Activated naive CD8-positive, alpha-beta T cell treated with anti-CD3 and anti-CD28 coated beads, Interleukin-2, amount 10 ng/mL, durations not matched to agents 7 days and 5 days (primary cell): ENCODE results near the gene GSTM1. TPM values are rescaled to one million over a fixed set of nuclear protein-coding genes. Genes with fewer than 3 reads are reported as not detected.
"Not testable (repeated sequence)": the region's sequence is repeated elsewhere in the genome, so short reads cannot be mapped to it uniquely, and the experiment has no call there.

Experiments
- ATAC-seq: fragments of 150-1000 bp; cut with Tn5 transposase; one replicate; pipeline ENCODE4 v1.10.0; 2021; ENCODE audit warnings: low read depth, moderate library complexity
- POLR2A ChIA-PET: fragments of 350-600 bp; sonication (Branson Sonifier 250); formaldehyde crosslinking; loops from one replicate; lab custom pipeline; 2021; ENCODE audit warnings: antibody characterized with exemption; lab: Charles Lee
- DNase-seq: peaks from one replicate; pipeline ENCODE4 v3.0.0; 2021
- H3K27ac Mint-ChIP-seq: one replicate; pipeline ENCODE4 v1.8.0; 2022; ENCODE audit warnings: mild to moderate bottlenecking, mixed read lengths
- H3K27me3 Mint-ChIP-seq: one replicate; pipeline ENCODE4 v1.8.0; 2022; ENCODE audit warnings: mild to moderate bottlenecking, moderate library complexity, mixed read lengths
- H3K36me3 Mint-ChIP-seq: one replicate; pipeline ENCODE4 v1.8.0; 2021; ENCODE audit warnings: mild to moderate bottlenecking, mixed read lengths
- H3K4me1 Mint-ChIP-seq: one replicate; pipeline ENCODE4 v1.8.0; 2021; ENCODE audit warnings: mixed read lengths
- H3K4me3 Mint-ChIP-seq: one replicate; pipeline ENCODE4 v1.8.0; 2022; ENCODE audit warnings: mild to moderate bottlenecking, moderate library complexity, mixed read lengths
- H3K9me3 Mint-ChIP-seq: one replicate; pipeline ENCODE4 v1.8.0; 2021; ENCODE audit warnings: mixed read lengths
- total RNA-seq, 2 experiments: library from RNA; stranded (reverse); gene quantifications; one replicate each; pipeline ENCODE4 v1.2.3, GENCODE V29; 2021

Gene GSTM1
- total RNA-seq, 2 experiments from 2014 or later = not detected

DNA sequence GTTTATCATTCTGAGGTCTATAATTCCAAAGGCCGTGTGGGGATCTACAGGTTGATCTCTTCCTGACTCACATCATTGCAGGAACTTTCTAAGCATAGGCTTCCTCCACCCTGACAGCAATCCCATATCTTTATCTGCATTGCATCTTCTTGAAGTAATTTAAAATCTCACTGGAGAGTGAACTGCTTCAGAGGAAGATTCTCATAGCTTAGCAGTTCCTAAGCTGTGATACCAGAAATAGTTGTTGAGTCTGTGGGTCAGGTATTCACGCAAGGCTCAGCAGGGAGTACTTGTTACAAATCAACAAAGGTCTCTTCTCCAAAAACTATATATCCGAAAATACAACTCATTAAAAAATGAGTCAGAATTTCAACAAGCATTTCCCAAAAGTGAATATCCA, 7.5 kb downstream of the GSTM1 start:
- H3K4me3 Mint-ChIP-seq, H3K9me3 Mint-ChIP-seq, H3K36me3 Mint-ChIP-seq, ATAC-seq, DNase-seq, POLR2A ChIA-PET, H3K4me1 Mint-ChIP-seq, H3K27me3 Mint-ChIP-seq, H3K27ac Mint-ChIP-seq: not testable (repeated sequence)

DNA sequence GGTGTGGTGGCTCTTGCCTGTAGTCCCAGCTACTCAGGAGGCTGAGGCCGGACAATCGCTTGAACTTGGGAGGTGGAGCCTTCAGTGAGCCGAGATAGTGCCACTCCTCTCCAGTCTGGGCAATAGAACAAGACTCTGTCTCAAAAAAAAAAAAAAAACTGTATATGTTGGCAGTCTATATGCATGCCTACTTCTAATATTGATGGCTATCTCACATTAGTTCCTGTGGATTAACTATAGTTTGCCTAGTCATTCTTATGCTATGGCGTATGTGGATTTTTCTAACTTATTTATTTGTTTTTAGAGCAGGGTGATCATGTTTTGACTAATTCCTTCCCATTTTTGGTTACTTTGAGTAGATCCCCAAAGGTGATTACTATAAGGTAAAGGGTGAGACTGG, 9.4 kb downstream of the GSTM1 start:
- no peak overlapping the region for H3K27ac Mint-ChIP-seq
- H3K27me3 Mint-ChIP-seq = no peaks in the 10 kb centered on the region
- POLR2A ChIA-PET = no interaction called here
- ATAC-seq (no peak), DNase-seq (no peak)
- no peak overlapping the region for H3K4me3 Mint-ChIP-seq
- H3K36me3 Mint-ChIP-seq = no peaks in the 10 kb centered on the region
- no peaks in the 10 kb centered on the region for H3K9me3 Mint-ChIP-seq
- no peaks in the 10 kb centered on the region for H3K4me1 Mint-ChIP-seq

DNA sequence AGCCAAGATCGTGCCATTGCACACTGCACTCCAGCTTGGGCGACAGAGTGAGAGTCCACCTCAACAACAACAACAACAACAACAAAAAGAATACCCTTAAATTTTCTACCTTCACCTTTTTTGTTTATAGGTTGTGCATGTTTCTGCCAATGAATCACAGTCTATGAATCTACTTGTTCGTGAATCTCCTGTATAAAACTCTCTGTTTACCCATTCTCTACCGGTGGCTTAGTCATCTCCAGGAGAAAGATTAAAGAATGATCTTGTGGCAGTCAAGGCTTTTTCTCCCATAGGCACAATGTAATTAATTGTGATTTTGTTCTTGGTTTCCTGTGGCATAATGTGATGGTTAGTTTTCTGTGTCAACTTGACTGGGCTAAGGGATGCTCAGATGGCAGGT, 10.2 kb downstream of the GSTM1 start:
- DNase-seq, ATAC-seq, H3K27ac Mint-ChIP-seq, POLR2A ChIA-PET, H3K4me3 Mint-ChIP-seq, H3K27me3 Mint-ChIP-seq, H3K4me1 Mint-ChIP-seq, H3K36me3 Mint-ChIP-seq, H3K9me3 Mint-ChIP-seq: not testable (repeated sequence)

DNA sequence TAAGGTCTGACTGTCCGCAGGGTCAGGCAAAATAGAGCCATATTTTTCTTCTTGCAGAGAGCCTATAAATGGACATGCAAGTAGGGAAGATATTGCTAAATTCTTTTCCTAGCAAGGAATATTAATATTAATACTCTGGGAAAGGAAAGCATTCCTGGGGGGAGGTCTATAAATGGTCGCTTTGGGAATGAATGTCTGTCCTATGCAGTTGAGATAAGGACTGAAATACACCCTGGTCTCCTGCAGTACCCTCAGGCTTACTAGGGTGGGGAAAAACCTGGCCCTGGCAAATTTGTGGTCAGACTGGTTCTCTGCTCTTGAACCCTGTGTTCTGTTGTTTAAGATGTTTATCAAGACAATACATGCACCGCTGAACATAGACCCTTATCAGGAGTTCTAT, 15.3 kb downstream of the GSTM1 start:
- H3K27ac Mint-ChIP-seq, H3K4me1 Mint-ChIP-seq, H3K9me3 Mint-ChIP-seq, H3K4me3 Mint-ChIP-seq, POLR2A ChIA-PET, DNase-seq, ATAC-seq, H3K27me3 Mint-ChIP-seq, H3K36me3 Mint-ChIP-seq: not testable (repeated sequence)

DNA sequence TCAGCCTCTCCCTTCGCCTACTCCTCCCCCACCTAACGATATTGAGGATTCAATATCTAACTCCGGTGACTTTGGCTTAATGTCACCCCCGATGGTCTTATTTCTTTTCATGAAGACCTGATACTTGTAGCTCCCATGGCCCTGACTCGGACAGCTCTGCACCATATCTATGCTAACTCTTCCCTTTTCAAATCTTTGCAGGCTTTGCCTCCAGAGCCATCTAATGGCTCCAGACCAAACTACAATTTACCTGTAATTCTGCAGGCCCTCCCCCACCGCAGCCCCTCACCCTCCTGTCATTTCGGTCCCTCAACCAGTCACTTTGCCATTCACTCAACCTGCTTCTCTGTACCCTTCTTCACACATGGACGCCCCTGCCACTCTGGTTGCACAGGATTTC, 16.6 kb downstream of the GSTM1 start:
- Mint-ChIP-seq H3K9me3 (peaks cover 12% of the 10 kb centered on the region), H3K27ac (no peak overlapping the region), H3K27me3 (no peaks in the 10 kb centered on the region), H3K4me1 (no peaks in the 10 kb centered on the region), H3K4me3 (no peak overlapping the region), H3K36me3 (no peaks in the 10 kb centered on the region)
- POLR2A ChIA-PET = no interaction called here
- DNase-seq (no peak), ATAC-seq (no peak)

DNA sequence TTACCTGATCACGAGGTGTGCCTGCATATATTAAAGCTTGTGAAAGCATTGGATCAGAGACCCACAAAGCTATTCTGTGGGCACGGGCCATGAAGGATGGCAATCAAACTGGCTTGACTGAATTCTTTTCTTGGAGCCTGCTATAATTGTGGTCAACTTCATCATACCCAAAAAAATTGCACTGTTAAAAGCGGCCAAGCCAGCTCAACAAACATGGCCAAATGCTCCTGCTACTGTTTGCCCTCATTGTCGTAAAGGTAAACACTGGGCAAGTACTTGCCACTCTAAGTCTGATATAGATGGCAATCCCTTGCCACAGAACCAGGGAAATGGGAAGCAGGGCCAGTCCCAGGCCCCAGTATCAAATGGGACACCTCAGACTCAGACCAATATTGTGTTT, 17.8 kb downstream of the GSTM1 start:
- POLR2A ChIA-PET = no interaction called here
- Mint-ChIP-seq H3K36me3 (no peaks in the 10 kb centered on the region), H3K9me3 (peaks cover 14% of the 10 kb centered on the region)

DNA sequence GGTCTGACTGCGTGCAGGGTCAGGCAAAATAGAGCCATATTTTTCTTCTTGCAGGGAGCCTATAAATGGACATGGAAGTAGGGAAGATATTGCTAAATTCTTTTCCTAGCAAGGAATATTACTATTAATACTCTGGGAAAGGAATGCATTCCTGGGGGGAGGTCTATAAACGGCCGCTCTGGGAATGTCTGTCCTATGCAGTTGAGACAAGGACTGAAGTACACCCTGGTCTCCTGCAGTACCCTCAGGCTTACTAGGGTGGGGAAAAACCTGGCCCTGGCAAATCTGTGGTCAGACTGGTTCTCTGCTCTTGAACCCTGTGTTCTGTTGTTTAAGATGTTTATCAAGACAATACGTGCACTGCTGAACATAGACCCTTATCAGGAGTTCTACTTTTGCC, 21.3 kb downstream of the GSTM1 start:
- POLR2A ChIA-PET, DNase-seq, H3K27ac Mint-ChIP-seq, H3K4me1 Mint-ChIP-seq, ATAC-seq, H3K36me3 Mint-ChIP-seq, H3K27me3 Mint-ChIP-seq, H3K4me3 Mint-ChIP-seq: not testable (repeated sequence)
- peaks cover 11% of the 10 kb centered on the region for H3K9me3 Mint-ChIP-seq

More for the DNA sequence above, 17.8 kb downstream of the GSTM1 start:
- Mint-ChIP-seq H3K27ac (no peak overlapping the region), H3K4me3 (no peak overlapping the region), H3K4me1 (no peaks in the 10 kb centered on the region), H3K27me3 (no peaks in the 10 kb centered on the region)
- ATAC-seq (no peak), DNase-seq (no peak)

DNA sequence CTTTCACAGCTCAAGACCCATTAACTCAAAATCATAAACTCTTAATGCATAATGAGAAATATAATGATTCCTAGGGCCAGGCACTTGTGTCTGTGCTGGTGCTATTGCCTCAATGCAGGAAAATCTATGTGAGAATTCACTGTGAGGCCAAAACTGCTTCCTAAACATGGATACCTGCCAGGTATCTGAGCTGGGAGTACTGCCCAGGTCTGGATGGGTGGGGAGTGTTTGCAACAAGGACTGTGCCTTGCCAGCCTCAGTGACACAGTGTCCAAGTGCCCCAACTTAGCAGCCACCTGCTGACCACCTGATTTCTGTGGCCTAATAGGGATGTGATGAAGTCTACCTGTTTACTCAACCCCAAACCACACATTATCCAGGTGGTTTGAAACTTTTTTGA, 22.2 kb downstream of the GSTM1 start:
- H3K27me3 Mint-ChIP-seq, POLR2A ChIA-PET, ATAC-seq, H3K4me1 Mint-ChIP-seq, H3K4me3 Mint-ChIP-seq, H3K36me3 Mint-ChIP-seq, H3K27ac Mint-ChIP-seq, DNase-seq: not testable (repeated sequence)
- H3K9me3 Mint-ChIP-seq = peaks cover 11% of the 10 kb centered on the region

DNA sequence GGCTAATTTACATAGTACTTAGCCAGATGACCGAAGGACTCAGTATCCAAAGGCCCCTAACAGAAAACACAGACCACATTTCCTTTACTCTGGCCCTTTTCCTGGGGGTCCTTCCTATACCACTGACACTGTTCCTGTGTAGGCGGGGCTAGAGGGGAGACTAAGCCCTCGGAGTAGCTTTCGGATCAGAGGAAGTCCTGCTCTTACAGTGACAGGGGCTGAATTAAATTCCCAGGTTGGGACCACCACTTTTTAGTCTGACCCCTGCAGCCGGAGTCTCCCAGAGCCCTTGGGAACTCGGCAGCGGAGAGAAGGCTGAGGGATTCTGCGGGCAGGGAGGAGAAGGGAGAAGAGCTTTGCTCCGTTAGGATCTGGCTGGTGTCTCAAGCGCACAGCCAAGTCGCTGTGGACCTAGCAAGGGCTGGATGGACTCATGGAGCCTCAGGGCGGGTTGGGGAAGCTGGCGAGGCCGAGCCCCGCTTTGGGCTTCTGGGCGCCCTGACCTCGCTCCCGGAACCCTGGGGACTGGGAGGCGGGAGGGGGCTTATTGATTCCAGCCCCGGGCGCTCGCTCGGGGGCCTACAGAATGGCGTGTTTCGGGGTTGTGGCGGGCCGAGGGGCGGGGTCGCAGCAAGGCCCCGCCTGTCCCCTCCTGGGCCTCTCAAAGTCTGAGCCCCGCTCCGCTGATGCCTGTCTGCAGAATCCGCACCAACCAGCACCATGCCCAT, 24.1 kb downstream of the GSTM1 start, which contains the start of gene GSTM5:
TSS of gene GSTM5 (plus strand) at position 659 of the 728 bp plus-strand sequence. CDS start at position 721, 62 bp downstream.
- not testable (repeated sequence) for H3K27ac Mint-ChIP-seq, DNase-seq, H3K36me3 Mint-ChIP-seq, H3K4me1 Mint-ChIP-seq, ATAC-seq, H3K27me3 Mint-ChIP-seq, H3K4me3 Mint-ChIP-seq
- POLR2A ChIA-PET = interaction anchor here (0.6 kb wide), 1 partner anchor 169 kb away, joined by 5 read pairs; no protein-coding TSS in a partner anchor
- peaks cover 11% of the 10 kb centered on the region for H3K9me3 Mint-ChIP-seq

DNA sequence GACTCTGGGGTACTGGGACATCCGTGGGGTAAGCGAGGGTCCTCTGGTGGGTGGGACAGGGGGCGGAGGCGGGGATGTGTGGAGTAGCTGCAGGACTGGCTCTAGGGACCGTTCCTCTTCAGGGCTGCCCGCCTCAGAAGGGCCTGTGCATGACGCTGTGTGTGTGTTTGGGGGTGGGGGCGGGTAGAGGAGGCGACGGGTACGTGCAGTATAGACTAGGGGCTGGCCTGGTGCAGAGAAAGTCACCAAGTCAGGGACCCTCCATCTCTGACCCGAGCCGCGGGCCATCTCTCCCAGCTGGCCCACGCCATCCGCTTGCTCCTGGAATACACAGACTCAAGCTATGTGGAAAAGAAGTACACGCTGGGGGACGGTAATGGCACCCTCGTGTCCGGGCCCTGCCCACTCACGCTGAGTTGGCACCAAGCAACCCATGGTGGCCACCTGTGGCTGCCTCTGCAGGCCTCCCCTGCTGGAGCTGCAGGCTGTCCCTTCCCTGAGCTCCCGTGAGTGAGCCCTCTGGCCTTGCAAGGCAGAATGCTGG, 24.8 kb downstream of the GSTM1 start:
- no peak for DNase-seq
- H3K9me3 Mint-ChIP-seq = peaks cover 11% of the 10 kb centered on the region
- no peak overlapping the region for H3K27ac Mint-ChIP-seq
- POLR2A ChIA-PET = interaction anchor here (0.6 kb wide), 1 partner anchor 169 kb away, joined by 5 read pairs; no protein-coding TSS in a partner anchor
- no peaks in the 10 kb centered on the region for H3K27me3 Mint-ChIP-seq
- no peak for ATAC-seq
- no peaks in the 10 kb centered on the region for H3K4me1 Mint-ChIP-seq
- H3K4me3 Mint-ChIP-seq = no peak overlapping the region
- no peaks in the 10 kb centered on the region for H3K36me3 Mint-ChIP-seq

DNA sequence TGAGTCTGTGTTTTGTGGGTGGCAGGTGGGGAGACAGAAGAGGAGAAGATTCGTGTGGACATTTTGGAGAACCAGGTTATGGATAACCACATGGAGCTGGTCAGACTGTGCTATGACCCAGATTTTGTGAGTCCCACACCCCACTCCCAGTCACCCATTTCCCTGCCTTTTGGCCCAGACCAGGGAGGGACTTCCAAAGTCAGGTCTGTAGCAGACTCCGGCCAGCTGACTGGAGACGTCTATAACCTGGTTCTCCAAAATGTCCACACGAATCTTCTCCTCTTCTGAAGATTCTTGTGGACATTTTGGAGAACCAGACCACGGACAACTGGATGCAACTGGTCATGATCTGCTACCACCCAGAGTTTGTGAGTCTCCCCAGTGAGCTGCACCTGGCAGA, 26.0 kb downstream of the GSTM1 start:
- no peaks in the 10 kb centered on the region for H3K36me3 Mint-ChIP-seq

DNA sequence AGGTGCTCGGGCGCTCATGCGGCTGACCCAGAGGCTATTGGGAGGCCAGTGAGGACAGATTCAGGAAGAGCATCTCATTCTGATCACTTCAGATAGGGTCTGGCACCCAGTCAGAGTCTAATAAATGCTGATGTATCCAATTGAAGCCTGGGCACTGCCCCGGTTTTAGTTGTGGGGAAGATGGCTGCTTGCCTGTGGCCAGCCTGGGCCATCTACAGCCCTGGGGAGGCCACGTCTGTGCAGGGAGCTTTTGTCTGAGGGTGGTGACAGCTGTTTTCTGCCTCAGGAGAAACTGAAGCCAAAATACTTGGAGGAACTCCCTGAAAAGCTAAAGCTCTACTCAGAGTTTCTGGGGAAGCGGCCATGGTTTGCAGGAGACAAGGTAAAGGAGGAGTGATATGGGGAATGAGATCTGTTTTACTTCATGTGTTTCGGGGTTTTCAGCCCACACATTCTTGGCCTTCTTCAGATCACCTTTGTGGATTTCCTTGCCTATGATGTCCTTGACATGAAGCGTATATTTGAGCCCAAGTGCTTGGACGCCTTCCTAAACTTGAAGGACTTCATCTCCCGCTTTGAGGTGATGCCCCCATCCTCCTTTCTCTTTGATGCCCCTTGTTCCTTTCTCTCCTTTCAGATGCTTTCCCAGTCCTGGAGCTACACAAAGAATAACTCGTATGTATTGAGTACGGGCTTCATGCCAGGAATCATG, 27.2 kb downstream of the GSTM1 start:
- no peak overlapping the region for H3K27ac Mint-ChIP-seq
- no peak for DNase-seq
- H3K4me3 Mint-ChIP-seq = no peak overlapping the region
- H3K27me3 Mint-ChIP-seq = no peaks in the 10 kb centered on the region
- H3K9me3 Mint-ChIP-seq = no peaks in the 10 kb centered on the region
- POLR2A ChIA-PET = no interaction called here
- ATAC-seq = no peak
- no peaks in the 10 kb centered on the region for H3K36me3 Mint-ChIP-seq
- H3K4me1 Mint-ChIP-seq = no peaks in the 10 kb centered on the region

More for the DNA sequence above, 26.0 kb downstream of the GSTM1 start:
- no peak for ATAC-seq
- H3K27me3 Mint-ChIP-seq = no peaks in the 10 kb centered on the region
- no peak for DNase-seq
- POLR2A ChIA-PET = no interaction called here
- no peaks in the 10 kb centered on the region for H3K4me1 Mint-ChIP-seq
- peaks cover 6% of the 10 kb centered on the region for H3K9me3 Mint-ChIP-seq
- H3K27ac Mint-ChIP-seq = no peak overlapping the region
- no peak overlapping the region for H3K4me3 Mint-ChIP-seq

DNA sequence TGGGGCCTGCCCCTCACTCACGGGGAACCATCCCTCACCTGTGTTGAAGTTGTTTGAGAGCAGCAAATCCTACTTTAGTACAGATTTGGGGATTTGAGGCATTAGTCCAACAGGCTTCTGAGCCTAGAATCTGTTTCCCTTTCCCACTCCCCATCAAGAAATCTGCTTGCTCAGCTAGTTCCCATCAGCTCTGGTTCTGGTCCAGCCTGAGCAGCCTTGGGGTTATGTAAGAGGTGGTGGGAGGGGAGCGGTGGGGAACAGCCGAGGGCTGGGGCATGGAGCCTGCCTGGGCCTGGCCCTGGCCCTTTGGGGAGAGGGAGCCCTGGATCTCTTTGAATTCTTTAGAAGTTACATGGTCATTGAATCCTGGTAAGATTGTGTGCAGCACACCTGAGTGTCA, 28.5 kb downstream of the GSTM1 start:
- Mint-ChIP-seq H3K9me3 (no peaks in the 10 kb centered on the region), H3K27me3 (peaks cover 5% of the 10 kb centered on the region), H3K4me3 (no peak overlapping the region), H3K36me3 (no peaks in the 10 kb centered on the region), H3K4me1 (no peaks in the 10 kb centered on the region), H3K27ac (no peak overlapping the region)
- ATAC-seq (no peak), DNase-seq (no peak)
- POLR2A ChIA-PET = no interaction called here
